Measurements from ENCODE around the gene NIT1.
"Not testable (repeated sequence)": the region's sequence is repeated elsewhere in the genome, so short reads cannot be mapped to it uniquely, and the experiment has no call there.

NIT1 gene

GRCh38 chr1:161115961-161116360 is 1.9 kb upstream of the NIT1 start:
- DNase-seq: not testable (repeated sequence)

- DNase-seq: peak; percentile 89
Measured at GRCh38 chr1:161119092-161119903, 1.4 kb downstream of the NIT1 start.

GRCh38 chr1:161121042-161121650 is 3.2 kb downstream of the NIT1 start:
- no peak for DNase-seq

GRCh38 chr1:161121834-161122233 is 3.9 kb downstream of the NIT1 start:
- peak; percentile 48 for DNase-seq

GRCh38 chr1:161122967-161123366 is 5.1 kb downstream of the NIT1 start:
- DNase-seq: no peak

- DNase-seq: peak; percentile 42
Measured at GRCh38 chr1:161127649-161128048, 9.7 kb downstream of the NIT1 start.

- DNase-seq: no peak
Measured at GRCh38 chr1:161128591-161129420, 10.9 kb downstream of the NIT1 start.

GRCh38 chr1:161130266-161130665 is 12.4 kb downstream of the NIT1 start:
- no peak for DNase-seq

- peak; percentile 35 for DNase-seq
Measured at GRCh38 chr1:161131523-161132409, 13.9 kb downstream of the NIT1 start.

GRCh38 chr1:161132410-161133219 is 14.7 kb downstream of the NIT1 start, which contains the start of gene DEDD:
Gene DEDD, minus strand, starts transcription at chr1:161132667. Its CDS starts 8,205 bp downstream, at chr1:161124462.
- DNase-seq: peak; percentile 99

GRCh38 chr1:161133220-161133740 is 15.4 kb downstream of the NIT1 start:
- no peak for DNase-seq

GRCh38 chr1:161137881-161138280 is 20.0 kb downstream of the NIT1 start:
- DNase-seq: no peak

- no peak for DNase-seq
Measured at GRCh38 chr1:161138431-161138830, 20.5 kb downstream of the NIT1 start.

- DNase-seq: peak; percentile 81
Measured at GRCh38 chr1:161139766-161140165, 21.9 kb downstream of the NIT1 start.

GRCh38 chr1:161140755-161141400 is 23.0 kb downstream of the NIT1 start:
- DNase-seq: no peak

GRCh38 chr1:161145832-161146231 is 27.9 kb downstream of the NIT1 start:
- no peak for DNase-seq

- peak; percentile 30 for DNase-seq
Measured at GRCh38 chr1:161153176-161153575, 35.3 kb downstream of the NIT1 start.

GRCh38 chr1:161153682-161154337 is 35.9 kb downstream of the NIT1 start, which contains the start of gene UFC1:
Gene UFC1, plus strand, starts transcription at chr1:161153978. Its CDS starts 20 bp downstream, at chr1:161153998.
- peak; percentile 96 for DNase-seq

GRCh38 chr1:161157867-161158266 is 40.0 kb downstream of the NIT1 start:
- DNase-seq: no peak
